ENCODE results near the gene ZXDC. TPM values are rescaled to one million over a fixed set of nuclear protein-coding genes. Genes with fewer than 3 reads are reported as not detected.

The ZXDC gene
- total RNA-seq, 2 donors from 2014 or later, result 30.5 to 31.6 TPM

DNA sequence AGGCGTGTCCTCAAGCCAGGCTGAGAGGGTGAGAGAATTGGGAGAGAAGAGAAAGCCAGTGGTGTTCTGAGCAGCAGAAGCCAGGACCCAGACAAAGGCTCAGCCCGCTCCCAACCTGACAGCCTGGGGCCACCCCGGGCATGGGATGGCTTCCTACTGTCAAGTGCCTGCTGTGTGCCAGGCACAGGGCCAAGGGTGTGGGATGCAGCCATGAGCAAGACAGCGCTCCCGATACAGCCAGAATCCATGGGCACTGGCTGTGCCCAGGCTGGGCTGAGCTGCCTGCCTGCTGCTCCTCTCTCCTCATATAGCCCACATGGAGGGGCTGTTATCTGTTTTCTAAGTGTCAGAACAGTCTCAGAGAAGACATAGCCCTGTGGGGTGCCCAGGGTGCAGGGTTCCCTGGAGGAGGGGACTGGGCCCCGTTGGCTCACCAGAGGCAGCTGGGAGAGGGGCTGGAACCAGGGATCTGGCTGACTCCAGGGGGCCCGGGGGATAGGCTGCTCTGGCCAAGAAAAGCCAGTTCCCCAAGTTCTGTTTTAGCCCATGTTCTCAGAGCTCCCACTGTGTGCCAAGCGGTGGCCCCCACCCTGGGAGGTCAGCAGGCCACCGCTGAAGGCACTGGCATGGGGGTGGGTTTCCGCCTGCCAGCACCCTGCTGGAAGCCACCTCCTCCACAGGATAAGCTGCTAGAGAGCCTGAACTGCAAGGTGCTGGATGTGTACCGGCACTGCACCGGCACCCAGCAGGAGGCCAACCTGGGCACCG lies 42.0 kb downstream of the ZXDC start:
- Mint-ChIP-seq H3K36me3 (ENCODE audit: low read depth) (peaks cover 17% of the 10 kb centered on the region), H3K4me1 (no peaks in the 10 kb centered on the region), H3K4me3 (no peak overlapping the region), H3K9me3 (no peaks in the 10 kb centered on the region), H3K27ac (no peak overlapping the region), H3K27me3 (ENCODE audit: insufficient read depth) (no peaks in the 10 kb centered on the region)
- Histone ChIP-seq H3K36me3 (ENCODE audit: control insufficient read depth, insufficient read depth, low read length) (peaks cover 6% of the 10 kb centered on the region), H3K27ac (ENCODE audit: low read depth, low read length) (no peak overlapping the region), H3K27me3 (ENCODE audit: control insufficient read depth, insufficient read depth, low read length, poor library complexity, severe bottlenecking) (no peaks in the 10 kb centered on the region), H3K4me1 (ENCODE audit: control insufficient read depth, insufficient read depth, low read length) (no peaks in the 10 kb centered on the region), H3K4me3 (ENCODE audit: low read length) (no peak overlapping the region), H3K9ac (ENCODE audit: extremely low read depth, low read length, poor library complexity, severe bottlenecking) (no peak overlapping the region), H3K9me3 (ENCODE audit: control insufficient read depth, low read length) (no peaks in the 10 kb centered on the region)
- DNase-seq, result peak; percentile 22
- TF ChIP-seq, protein P1, sequence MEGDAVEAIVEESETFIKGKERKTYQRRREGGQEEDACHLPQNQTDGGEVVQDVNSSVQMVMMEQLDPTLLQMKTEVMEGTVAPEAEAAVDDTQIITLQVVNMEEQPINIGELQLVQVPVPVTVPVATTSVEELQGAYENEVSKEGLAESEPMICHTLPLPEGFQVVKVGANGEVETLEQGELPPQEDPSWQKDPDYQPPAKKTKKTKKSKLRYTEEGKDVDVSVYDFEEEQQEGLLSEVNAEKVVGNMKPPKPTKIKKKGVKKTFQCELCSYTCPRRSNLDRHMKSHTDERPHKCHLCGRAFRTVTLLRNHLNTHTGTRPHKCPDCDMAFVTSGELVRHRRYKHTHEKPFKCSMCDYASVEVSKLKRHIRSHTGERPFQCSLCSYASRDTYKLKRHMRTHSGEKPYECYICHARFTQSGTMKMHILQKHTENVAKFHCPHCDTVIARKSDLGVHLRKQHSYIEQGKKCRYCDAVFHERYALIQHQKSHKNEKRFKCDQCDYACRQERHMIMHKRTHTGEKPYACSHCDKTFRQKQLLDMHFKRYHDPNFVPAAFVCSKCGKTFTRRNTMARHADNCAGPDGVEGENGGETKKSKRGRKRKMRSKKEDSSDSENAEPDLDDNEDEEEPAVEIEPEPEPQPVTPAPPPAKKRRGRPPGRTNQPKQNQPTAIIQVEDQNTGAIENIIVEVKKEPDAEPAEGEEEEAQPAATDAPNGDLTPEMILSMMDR (conservative IDR thresholded peaks at IDR 0.05), result no peak
- 85 to 86% methylated on average over 4 to 13 of the region's 13 CpGs for WGBS, 2 experiments (ENCODE audit: insufficient coverage in 1 of 2, insufficient read length in 1 of 2)

DNA sequence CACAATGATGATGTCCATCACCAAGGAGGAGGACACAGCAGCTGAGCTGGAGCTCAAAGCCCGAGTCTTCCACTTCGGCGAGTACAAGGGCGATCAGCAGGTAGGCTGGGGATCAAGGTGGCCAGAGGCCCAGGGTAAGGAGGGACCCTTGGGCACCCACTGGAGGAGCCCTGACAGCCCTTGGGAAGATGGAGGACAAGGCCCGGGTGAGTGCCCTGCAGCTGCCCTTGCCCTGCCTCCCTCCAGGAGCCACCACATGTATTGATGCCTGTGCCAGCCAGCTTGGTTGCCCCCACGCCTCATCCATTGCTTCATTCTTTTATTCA lies 42.6 kb downstream of the ZXDC start:
- no peaks in the 10 kb centered on the region for H3K27me3 Mint-ChIP-seq (ENCODE audit: insufficient read depth)
- H3K27ac Mint-ChIP-seq, result no peak overlapping the region
- peaks cover 11% of the 10 kb centered on the region for H3K36me3 Mint-ChIP-seq (ENCODE audit: low read depth)
- no peak overlapping the region for H3K4me3 Mint-ChIP-seq
- H3K36me3 ChIP-seq (ENCODE audit: control insufficient read depth, insufficient read depth, low read length), result peaks cover 2% of the 10 kb centered on the region
- no peaks in the 10 kb centered on the region for H3K4me1 Mint-ChIP-seq
- no peaks in the 10 kb centered on the region for H3K27me3 ChIP-seq (ENCODE audit: control insufficient read depth, insufficient read depth, low read length, poor library complexity, severe bottlenecking)
- H3K9me3 ChIP-seq (ENCODE audit: control insufficient read depth, low read length), result no peaks in the 10 kb centered on the region
- TF ChIP-seq, protein P1 (conservative IDR thresholded peaks at IDR 0.05), result no peak
- H3K4me1 ChIP-seq (ENCODE audit: control insufficient read depth, insufficient read depth, low read length), result no peaks in the 10 kb centered on the region
- H3K4me3 ChIP-seq (ENCODE audit: low read length), result no peak overlapping the region
- H3K9me3 Mint-ChIP-seq, result no peaks in the 10 kb centered on the region
- 86 to 93% methylated on average over 4 to 6 of the region's 6 CpGs for WGBS, 2 experiments (ENCODE audit: insufficient coverage in 1 of 2, insufficient read length in 1 of 2)
- DNase-seq, result peak; percentile 31
- no peak overlapping the region for H3K27ac ChIP-seq (ENCODE audit: low read depth, low read length)
- no peak overlapping the region for H3K9ac ChIP-seq (ENCODE audit: extremely low read depth, low read length, poor library complexity, severe bottlenecking)

DNA sequence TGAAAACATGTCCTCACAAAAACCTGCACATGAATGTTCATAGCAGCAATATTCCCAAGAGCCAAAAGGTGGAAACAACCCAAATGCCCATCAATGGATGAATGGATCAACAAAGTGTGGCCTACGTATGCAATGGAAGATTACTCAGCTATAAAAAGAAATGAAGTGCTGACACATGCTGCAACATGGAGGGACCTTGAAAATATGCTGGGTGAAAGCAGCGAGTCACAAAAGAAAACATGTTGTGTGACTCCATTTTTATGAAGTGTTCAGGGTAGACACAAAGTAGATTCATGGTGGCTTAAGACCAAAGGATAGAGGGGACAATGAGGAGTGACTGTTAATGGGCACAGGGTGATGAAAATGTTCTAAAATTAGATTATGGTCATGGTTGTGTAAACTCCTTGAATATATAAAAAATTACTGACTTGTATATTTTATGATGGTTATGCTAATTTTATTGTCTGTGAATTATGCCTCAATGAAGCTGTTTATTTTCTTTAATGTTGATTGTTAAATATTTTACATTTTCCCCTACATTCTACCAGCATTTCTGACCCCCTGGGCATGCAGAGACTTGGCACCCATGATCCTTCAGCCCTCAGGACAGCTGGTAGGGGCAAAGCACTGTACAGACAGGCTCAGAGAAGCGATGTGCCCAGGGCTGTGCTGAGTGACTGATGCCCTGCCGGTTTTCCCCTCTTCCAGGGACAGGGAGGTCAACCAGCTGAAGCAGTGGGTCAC lies 43.2 kb downstream of the ZXDC start:
- TF ChIP-seq, protein P1 (conservative IDR thresholded peaks at IDR 0.05), result no peak
- H3K9me3 Mint-ChIP-seq, result peaks cover 2% of the 10 kb centered on the region
- Histone ChIP-seq H3K9ac (ENCODE audit: extremely low read depth, low read length, poor library complexity, severe bottlenecking) (no peak overlapping the region), H3K9me3 (ENCODE audit: control insufficient read depth, low read length) (no peaks in the 10 kb centered on the region), H3K27me3 (ENCODE audit: control insufficient read depth, insufficient read depth, low read length, poor library complexity, severe bottlenecking) (no peaks in the 10 kb centered on the region), H3K4me3 (ENCODE audit: low read length) (no peak overlapping the region), H3K36me3 (ENCODE audit: control insufficient read depth, insufficient read depth, low read length) (no peaks in the 10 kb centered on the region), H3K27ac (ENCODE audit: low read depth, low read length) (no peak overlapping the region), H3K4me1 (ENCODE audit: control insufficient read depth, insufficient read depth, low read length) (no peaks in the 10 kb centered on the region)
- WGBS, 2 experiments (ENCODE audit: insufficient coverage in 1 of 2, insufficient read length in 1 of 2), result 87 to 91% methylated on average over 4 of the region's 4 CpGs
- H3K27ac Mint-ChIP-seq, result no peak overlapping the region
- H3K4me1 Mint-ChIP-seq, result no peaks in the 10 kb centered on the region
- DNase-seq, result no peak
- peaks cover 6% of the 10 kb centered on the region for H3K36me3 Mint-ChIP-seq (ENCODE audit: low read depth)
- H3K27me3 Mint-ChIP-seq (ENCODE audit: insufficient read depth), result no peaks in the 10 kb centered on the region
- no peak overlapping the region for H3K4me3 Mint-ChIP-seq
